ENCODE results near the gene DCAF5.
"Not testable (repeated sequence)": the region's sequence is repeated elsewhere in the genome, so short reads cannot be mapped to it uniquely, and the experiment has no call there.

DCAF5 gene

GRCh38 chr14:69096781-69097475 is 56.0 kb downstream of the DCAF5 start:
- no peak for DNase-seq (ENCODE audit: low spot score)

- no peak for DNase-seq (ENCODE audit: low spot score)
Measured at GRCh38 chr14:69096246-69096645, 56.7 kb downstream of the DCAF5 start.

GRCh38 chr14:69094481-69094880 is 58.4 kb downstream of the DCAF5 start:
- no peak for DNase-seq (ENCODE audit: low spot score)

- no peak for DNase-seq (ENCODE audit: low spot score)
Measured at GRCh38 chr14:69093631-69094421, 59.1 kb downstream of the DCAF5 start.

GRCh38 chr14:69092840-69093422 is 60.0 kb downstream of the DCAF5 start:
- DNase-seq (ENCODE audit: low spot score): no peak

- no peak for DNase-seq (ENCODE audit: low spot score)
Measured at GRCh38 chr14:69091695-69092094, 61.2 kb downstream of the DCAF5 start.

GRCh38 chr14:69091006-69091405 is 61.9 kb downstream of the DCAF5 start:
- no peak for DNase-seq (ENCODE audit: low spot score)

- peak; percentile 61 for DNase-seq (ENCODE audit: low spot score)
Measured at GRCh38 chr14:69090187-69090789, 62.6 kb downstream of the DCAF5 start.

- DNase-seq (ENCODE audit: low spot score): no peak
Measured at GRCh38 chr14:69089046-69089445, 63.9 kb downstream of the DCAF5 start.

- DNase-seq (ENCODE audit: low spot score): no peak
Measured at GRCh38 chr14:69088586-69088985, 64.3 kb downstream of the DCAF5 start.

- DNase-seq (ENCODE audit: low spot score): no peak
Measured at GRCh38 chr14:69087061-69087461, 65.9 kb downstream of the DCAF5 start.

- DNase-seq (ENCODE audit: low spot score): no peak
Measured at GRCh38 chr14:69086537-69086936, 66.4 kb downstream of the DCAF5 start.

GRCh38 chr14:69084023-69084422 is 68.9 kb downstream of the DCAF5 start:
- DNase-seq (ENCODE audit: low spot score): no peak

- DNase-seq (ENCODE audit: low spot score): no peak
Measured at GRCh38 chr14:69083181-69083580, 69.7 kb downstream of the DCAF5 start.

GRCh38 chr14:69081271-69081670 is 71.6 kb downstream of the DCAF5 start:
- no peak for DNase-seq (ENCODE audit: low spot score)

- DNase-seq (ENCODE audit: low spot score): no peak
Measured at GRCh38 chr14:69079747-69080146, 73.2 kb downstream of the DCAF5 start.

GRCh38 chr14:69079188-69079742 is 73.7 kb downstream of the DCAF5 start:
- no peak for DNase-seq (ENCODE audit: low spot score)

- no peak for DNase-seq (ENCODE audit: low spot score)
Measured at GRCh38 chr14:69077841-69078240, 75.1 kb downstream of the DCAF5 start.

GRCh38 chr14:69077185-69077584 is 75.7 kb downstream of the DCAF5 start:
- not testable (repeated sequence) for DNase-seq (ENCODE audit: low spot score)

GRCh38 chr14:69076341-69076740 is 76.6 kb downstream of the DCAF5 start:
- DNase-seq (ENCODE audit: low spot score): no peak

- DNase-seq (ENCODE audit: low spot score): no peak
Measured at GRCh38 chr14:69073915-69074314, 79.0 kb downstream of the DCAF5 start.

- DNase-seq (ENCODE audit: low spot score): no peak
Measured at GRCh38 chr14:69073429-69073828, 79.5 kb downstream of the DCAF5 start.
